ACHN (cell line): ENCODE measurements around the gene RSRP1.

Experiments used
- DNase-seq: peaks from one replicate; pipeline ENCODE4 v3.0.0-alpha.2; 2015
- in situ Hi-C: cut with HindIII; loops from 2 replicates; pipeline ENCODE4 v1.10.0; 2017; ENCODE audit warnings: low sequenced_read_pairs, low pct_ligation_motif_present, low pct_unique_long_range_greater_than_20kb

Gene RSRP1

DNA sequence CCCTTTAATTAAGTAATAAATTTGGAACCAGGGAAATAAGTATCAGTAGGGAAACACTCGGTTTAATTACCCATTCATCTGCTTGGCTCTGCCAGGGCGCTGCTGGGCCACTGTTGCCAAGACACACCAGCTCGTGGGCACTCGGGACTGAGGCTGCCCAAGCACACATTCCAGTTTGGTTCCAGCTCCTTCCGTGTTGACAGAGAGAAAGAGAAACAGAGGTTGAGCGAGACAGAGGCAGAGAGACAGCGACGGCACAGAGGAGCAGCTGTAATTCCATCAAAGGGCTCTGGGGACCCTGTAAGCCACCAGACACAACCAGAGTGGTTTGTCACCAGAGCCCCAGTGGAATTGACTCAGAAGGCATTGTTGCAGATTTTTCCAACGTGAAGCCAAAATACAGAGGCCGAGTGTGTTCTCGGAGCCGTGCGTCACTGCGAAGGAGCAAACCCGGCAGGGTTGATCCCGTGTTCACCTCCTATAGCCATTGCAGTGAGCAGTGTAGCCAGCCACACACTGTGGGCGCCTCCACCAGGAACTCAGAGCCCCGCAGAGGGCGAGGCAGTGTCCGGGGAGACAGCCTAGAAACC is 48.5 kb downstream of the RSRP1 start:
- DNase-seq = no peak

DNA sequence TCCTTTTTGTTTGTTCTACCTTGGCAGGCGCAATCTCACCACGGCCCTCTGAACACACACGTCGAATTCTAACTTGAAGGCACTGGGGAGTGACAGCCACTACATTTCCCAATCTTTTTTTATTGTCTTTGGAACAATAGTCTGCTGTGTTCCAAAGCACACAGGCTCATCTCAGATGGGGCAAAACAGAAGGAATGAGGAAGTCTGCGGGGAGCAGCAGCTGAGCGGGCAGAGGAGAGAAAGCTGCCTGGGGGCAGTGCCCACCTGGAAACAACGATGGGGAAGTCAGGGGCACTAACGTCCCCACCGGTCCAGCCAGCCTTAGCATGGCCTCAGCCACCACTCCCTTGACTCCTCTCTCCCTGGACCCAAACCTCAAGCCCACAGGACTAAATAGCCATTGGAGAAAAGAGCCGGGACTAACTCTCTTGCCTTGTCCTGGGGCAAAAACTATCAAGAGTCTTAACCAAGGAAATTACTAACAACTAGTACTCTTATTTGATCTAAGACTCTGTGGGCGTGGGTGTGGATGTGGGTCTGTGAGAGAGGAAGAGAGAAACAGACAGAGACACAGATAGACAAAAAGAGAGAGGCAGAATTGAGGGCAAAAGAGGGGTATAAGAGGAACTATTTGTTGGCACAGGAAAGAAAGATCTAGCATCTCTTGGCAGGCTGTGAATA is 49.1 kb downstream of the RSRP1 start:
- in situ Hi-C loops = no loop called here
- no peak for DNase-seq

More for the DNA sequence above, 48.5 kb downstream of the RSRP1 start:
- in situ Hi-C loops = no loop called here

DNA sequence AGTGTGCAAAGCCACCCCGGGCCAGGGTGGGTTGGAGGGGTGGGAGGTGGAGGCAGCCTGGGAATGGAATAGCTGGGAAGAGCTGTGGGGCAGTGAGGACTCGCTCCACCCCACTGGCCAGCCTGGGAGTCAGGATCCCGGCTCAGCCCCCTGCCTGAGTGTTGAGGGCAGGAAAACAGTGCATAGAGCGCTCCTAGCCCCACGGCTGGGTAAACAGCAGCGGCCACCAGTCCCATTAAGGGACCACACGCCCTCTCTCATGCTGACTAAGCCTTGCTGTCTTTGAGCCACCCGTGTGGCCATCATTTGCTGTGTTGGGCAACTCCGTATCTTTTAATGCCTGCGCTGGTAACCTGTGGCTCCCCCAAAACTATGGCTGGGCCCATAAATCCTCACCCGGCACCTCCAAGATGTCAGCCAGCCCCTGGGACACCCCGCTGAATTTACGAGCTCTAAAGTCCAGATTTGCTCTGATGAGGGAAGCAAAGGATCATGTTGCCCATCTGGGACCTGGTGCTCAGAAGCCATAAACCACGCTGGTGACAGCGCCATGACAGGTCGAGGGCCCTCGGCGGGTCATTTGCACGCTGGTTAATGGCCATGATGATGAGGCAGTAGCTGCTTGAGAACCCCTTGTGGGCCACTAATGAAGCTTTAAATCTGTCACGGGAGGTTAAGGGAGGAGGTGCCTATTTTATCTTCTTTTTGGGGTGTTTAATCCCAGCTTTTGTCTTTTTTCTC is 49.8 kb downstream of the RSRP1 start:
- in situ Hi-C loops = no loop called here

DNA sequence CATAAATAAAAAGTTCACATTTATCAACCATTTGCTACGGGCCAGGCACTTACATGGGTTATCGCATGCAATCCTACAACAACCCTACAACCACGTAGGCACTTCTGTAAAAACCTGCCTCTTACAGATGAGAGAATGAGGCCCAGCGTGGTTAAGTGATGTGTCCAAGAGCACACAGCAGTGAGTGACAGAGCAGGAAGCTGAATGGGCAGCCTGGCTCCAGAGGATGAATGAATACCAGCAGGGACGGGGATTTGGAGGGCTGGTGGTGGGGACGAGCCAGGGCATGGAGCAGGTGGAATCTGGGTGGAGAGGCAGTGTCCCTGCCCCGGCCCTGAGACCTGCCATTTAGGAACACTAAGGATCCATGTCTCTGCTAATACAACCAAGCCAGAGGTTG is 50.4 kb downstream of the RSRP1 start:
- DNase-seq = no peak
- in situ Hi-C loops = no loop called here

More for the DNA sequence above, 49.8 kb downstream of the RSRP1 start:
- DNase-seq = no peak

DNA sequence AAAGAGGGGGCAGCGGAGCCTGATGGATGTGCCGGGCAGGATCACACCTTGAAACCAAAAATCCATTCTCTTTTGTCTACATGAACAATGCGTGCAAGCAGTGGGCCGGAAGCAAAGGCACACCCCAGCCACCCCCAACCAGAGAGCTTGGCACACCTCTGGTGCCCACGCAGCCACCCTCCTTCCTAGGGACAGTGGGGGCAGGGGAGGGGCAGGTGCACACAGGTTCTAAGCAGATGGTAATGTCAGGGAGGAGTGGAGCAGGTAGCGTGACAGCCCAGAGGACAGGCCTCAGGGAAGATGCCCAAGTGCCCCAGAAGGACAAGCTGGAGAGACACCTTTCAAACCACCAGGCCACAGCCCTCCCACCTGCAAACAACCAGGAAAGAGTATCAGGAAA is 51.4 kb downstream of the RSRP1 start:
- in situ Hi-C loops = no loop called here
- DNase-seq = no peak

DNA sequence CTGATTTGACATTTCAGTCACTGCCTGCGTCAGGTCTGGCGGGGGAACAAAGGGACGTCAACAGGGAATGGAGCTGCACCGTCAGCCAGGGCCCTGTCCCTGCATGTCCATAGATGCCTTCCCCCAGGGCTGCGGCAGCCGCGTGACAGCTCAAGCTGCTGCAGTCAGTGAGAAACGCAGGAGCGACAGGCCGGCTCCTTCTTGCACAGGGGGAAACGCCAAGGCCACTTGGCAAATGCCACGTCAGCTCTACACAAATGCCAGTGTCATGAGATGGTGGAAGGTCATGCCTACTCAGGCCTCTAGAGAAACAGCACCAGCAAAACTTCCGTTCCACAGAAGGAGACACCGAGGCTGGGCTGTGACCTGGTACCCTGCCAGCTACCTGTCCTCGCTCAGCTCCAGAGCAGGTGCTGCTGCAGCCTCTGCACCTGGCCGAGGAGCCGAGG is 52.7 kb downstream of the RSRP1 start:
- DNase-seq = no peak
- in situ Hi-C loops = no loop called here

DNA sequence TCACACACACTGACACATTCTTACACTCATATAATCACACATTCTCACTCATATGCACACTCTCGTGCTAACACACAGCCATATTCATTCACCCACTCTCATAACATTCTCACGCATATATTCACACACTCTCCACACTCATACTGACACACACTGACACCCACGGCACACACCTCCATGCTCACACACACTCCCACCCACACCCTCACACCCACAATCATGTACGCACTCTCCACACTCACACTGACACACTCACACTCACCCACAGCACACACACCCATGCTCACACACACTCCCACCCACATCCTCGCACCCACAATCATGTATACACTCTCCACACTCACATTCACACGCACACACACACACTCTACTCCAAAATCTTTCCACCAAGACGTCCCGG is 53.2 kb downstream of the RSRP1 start:
- no peak for DNase-seq
- in situ Hi-C loops = no loop called here

DNA sequence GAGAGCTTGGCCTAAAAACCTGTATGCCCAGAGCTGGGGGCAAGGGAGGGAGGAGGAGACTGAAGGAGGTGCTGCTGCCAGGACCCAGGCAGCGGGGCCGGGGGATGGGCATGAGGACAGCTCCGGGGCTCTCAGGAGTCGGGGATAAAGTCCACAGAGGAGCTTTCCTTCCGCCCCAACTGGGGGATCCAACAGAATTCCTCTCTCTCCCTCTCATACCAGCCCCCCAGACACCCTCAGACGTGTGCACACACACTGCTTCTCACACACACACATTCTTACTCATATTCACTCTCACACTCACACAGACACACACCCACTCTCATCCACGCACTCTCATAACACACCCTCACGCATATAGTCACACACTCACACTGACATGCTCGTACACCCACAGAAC is 54.0 kb downstream of the RSRP1 start:
- in situ Hi-C loops = no loop called here
- DNase-seq = no peak
